NCI-H1694 treated with DMSO at 0.1 percent for 48 hours (cell line): ENCODE results near the gene NOS1AP.
A peak's percentile ranks its signal among the peaks of the same experiment; 100 is the strongest.

Experiments
- DNase-seq: peaks from one replicate; lab custom pipeline; 2025; lab: John Stamatoyannopoulos, UW

NOS1AP gene

GRCh38 chr1:162220009-162220539 lies 150.6 kb downstream of the NOS1AP start:
- no peak for DNase-seq

DNA sequence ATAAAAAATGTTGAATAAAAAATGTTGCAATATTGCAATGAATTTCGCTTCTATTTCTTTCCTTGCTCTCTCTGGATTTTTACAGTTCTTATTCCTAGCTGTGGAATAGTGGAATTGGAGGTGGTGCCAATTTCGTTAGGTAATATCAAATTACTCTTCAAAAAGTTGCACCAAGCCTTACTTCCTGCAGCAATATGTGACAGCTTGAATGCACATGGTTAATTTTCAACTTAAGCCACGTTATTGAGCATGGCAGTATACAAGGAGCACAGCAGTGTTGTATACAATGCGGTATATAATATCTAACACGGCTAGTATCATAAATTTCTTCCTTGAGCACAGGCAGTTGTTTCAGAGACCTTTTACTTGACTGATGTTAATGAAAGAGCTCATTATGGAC lies 152.5 kb downstream of the NOS1AP start:
- no peak for DNase-seq

DNA sequence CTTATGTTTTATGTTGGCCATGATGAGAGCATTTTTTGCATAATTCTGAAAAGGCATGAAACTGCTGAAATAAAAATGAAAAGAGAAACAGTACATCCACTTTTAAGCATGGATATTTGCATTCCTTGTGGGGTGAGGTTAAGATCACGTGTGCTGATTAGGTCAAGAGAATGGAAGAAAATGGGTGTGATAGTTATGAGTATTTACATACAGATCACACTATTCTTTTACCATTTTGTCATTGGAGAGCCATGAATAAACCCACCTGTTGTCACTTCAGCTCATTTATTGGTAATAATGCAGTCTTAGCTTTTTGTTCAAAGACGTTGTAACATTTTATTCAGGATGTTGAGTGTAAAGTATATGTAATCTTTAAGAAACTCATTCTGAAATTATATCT lies 153.2 kb downstream of the NOS1AP start:
- DNase-seq, result no peak

DNA sequence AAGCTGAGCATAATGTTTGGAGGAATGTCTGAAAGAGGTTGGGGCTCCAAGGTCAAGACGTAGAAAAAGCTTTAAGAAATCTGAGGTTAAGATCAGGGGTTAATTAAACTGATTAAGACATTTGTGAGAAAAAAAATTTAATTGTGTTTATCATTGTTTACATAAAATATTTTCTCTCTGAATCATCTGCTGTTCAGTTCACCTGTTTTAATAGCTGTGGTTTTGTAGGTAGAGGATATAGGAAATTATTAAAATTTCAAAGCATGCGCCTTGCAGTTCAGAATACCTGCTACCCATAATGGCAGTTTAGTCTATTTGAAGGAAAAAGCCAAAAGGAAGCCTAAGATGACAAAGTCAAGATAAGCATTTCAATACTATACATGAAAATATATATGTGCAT lies 154.0 kb downstream of the NOS1AP start:
- no peak for DNase-seq

- DNase-seq, result no peak
These were observed 154.8 kb downstream of the NOS1AP start for GRCh38 chr1:162224267-162224666.

DNA sequence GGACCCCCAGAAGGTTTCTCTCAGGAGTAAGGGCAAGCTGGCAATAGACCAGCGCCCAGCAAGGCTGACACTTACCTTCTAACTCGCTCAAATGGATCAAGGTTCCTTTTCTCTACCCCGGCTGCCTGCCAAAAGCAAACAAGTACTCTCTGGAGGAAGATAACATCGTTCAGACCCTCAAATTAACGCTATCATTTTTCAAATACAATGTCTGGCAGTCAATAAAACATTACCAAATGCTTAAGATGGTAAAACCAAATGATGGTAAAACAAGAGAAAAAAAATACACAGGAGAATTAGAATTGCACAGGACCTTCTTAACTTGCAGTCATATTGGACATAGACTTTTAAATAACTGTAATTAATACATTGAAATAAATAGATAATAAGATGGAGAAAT lies 159.1 kb downstream of the NOS1AP start:
- no peak for DNase-seq

DNA sequence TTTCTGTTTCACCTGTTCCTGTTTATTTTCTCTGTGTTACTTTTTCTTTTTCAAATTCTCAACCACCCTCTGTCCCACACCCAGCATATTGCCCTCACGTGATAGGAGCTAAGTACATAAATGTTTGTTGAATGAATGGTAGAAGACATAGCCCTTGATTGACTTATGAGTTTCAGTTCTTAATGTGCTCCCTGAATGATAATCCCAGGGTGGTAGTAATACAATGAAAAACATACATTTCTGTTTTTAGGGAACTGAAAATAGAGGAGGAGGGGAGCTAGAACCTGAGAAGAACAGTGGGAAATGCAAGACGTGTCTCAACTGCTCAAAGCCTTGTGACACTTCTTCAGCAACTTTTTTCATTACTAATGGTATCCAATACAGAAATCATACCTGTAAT lies 160.1 kb downstream of the NOS1AP start:
- no peak for DNase-seq

DNA sequence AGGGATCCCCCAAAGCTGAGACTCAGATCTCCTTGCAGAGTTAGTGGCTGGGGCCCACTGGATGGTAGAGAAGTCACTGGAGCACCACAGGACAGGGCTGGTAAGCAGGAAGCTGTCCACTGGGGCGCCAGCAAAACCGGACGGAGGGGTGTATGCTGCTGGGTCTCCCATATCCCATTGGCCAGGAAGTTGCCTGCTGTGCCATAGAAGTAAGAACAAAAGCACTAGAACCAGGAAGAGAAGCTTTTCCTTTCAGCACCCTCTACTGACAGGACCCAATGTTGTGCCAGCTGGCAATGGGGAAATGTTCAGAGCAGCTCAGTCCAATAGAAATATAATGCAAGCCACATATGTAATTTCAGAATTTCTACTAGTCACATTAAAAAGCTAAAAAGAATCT lies 160.6 kb downstream of the NOS1AP start:
- peak; percentile 23 for DNase-seq

DNA sequence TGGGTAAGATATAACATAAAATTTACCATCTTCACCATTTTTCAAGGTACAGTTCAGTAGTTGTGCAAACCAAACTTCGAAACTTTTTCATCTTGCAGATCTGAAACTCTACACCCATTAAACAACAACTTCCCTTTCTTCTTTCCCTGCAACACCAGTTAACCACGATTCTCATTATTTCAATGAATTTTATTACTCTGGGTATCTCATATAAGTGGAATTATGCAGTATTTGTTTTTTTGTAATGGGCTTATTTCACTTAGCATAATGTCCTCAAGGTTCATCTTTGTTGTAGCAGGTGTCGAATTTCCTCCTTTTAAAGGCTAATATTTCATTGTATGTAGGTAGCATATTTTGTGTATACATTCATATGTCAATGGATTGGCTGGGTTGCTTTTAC lies 161.0 kb downstream of the NOS1AP start:
- DNase-seq, result no peak

- no peak for DNase-seq
These were observed 162.7 kb downstream of the NOS1AP start for GRCh38 chr1:162232034-162232711.

GRCh38 chr1:162233066-162233465 lies 163.6 kb downstream of the NOS1AP start:
- no peak for DNase-seq

- DNase-seq, result no peak
These were observed 164.4 kb downstream of the NOS1AP start for GRCh38 chr1:162233937-162234336.

GRCh38 chr1:162234571-162234970 lies 165.1 kb downstream of the NOS1AP start:
- DNase-seq, result no peak

- no peak for DNase-seq
These were observed 165.8 kb downstream of the NOS1AP start for GRCh38 chr1:162235241-162235800.

GRCh38 chr1:162236201-162236600 lies 166.7 kb downstream of the NOS1AP start:
- DNase-seq, result no peak

GRCh38 chr1:162236618-162237017 lies 167.1 kb downstream of the NOS1AP start:
- no peak for DNase-seq

GRCh38 chr1:162240577-162240976 lies 171.1 kb downstream of the NOS1AP start:
- no peak for DNase-seq

DNA sequence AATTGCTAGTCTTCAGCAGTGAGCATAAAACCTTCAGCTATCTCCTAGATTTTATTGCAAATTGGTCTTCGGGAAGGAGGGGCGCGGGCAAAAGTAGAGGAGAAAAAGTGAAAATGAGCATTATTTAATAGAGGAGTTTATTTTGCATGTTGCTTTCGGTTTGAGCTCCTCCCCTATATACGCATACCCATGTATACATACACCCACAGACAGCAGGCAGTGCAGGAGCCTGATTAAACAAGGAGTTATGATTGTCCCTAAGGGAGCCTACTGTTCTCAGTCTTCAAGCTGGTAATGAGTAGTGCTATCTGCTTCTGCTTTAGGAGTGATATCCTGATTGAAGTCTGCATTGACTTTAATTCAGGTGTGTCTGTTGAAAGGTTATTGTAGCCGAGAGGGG lies 173.3 kb downstream of the NOS1AP start:
- no peak for DNase-seq

DNA sequence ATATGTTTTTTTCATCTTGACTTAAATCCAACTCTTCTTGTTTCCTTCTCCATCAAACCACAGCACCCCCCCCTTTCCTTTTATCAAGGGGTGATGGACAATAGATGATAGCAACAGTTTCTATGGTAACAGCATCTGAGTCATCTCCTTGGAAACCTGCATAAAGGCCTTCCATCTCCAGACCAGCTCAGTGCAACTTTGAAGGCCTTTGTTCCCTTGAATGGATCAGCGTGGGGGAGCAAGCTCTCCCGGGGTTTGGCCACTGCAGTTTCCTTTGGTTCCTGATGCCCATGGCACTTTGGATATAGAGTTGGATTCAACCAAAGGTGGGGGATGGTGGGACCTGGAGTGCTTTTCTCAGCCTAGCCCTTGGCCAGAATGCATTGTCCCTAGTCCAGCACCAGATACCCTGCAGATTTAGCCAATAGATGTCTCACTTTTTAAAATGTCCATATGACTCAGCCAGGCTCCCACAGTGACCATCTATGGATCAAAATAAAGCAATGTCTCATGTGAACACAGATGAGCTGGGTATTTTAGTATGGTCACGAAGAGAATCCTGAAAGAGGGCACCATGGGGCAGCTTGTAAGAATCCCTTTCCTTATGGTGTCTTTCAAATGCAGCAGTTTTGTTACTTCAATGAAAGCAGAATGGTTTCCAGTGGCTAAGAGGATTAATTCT lies 179.5 kb downstream of the NOS1AP start:
- DNase-seq, result no peak

DNA sequence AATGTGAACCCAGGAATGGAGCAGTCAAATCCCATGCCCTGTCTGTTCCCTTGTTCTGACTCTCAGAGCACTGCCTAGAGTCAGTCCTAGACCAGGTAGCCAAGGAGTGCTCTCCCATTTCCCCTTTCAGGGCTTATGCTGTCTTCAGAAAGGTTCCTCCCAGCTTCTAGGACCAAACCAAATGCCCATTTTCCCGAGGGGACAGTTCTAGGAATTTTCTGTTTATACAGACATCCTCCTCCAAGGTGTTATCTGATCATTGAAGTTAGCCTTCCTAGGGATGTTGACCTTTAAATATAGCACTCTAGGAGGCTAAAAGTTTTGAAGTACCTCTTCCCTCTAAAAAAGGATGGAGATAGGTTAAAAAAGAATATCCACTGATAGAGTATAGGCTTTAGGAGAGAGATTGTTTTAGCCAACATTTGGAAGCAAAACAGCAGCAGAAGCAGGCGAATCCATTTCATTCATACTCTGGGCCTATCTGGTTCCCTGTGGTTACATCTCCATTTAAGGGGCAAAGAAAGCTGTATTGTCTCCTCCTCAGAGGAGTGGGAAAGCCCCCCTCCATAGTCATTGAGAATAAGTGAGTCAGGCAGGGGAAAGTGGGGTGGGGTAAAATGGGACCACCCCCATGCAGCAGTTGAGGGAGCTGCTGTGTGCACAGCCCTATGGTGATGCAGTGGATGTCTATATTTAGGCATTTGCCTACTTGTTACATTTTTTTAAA lies 180.7 kb downstream of the NOS1AP start:
- no peak for DNase-seq

GRCh38 chr1:162251102-162251501 lies 181.6 kb downstream of the NOS1AP start:
- no peak for DNase-seq

- no peak for DNase-seq
These were observed 182.7 kb downstream of the NOS1AP start for GRCh38 chr1:162252214-162252613.

- DNase-seq, result no peak
These were observed 184.3 kb downstream of the NOS1AP start for GRCh38 chr1:162253790-162254189.
